MM.1S (cell line): ENCODE measurements around the gene TLR6.

ENCODE experiments used
- DNase-seq: peaks from one replicate; pipeline ENCODE4 v3.0.0-alpha.2; 2015
- H2AFZ ChIP-seq: fragments of 300-600 bp; sonication (generic); 2 replicates; pipeline ENCODE4 v1.6.0; 2016; ENCODE audit warnings: antibody characterized with exemption, low read length
- H3F3A ChIP-seq: fragments of 300-600 bp; sonication (generic); 2 replicates; pipeline ENCODE4 v1.6.1; 2016; ENCODE audit warnings: mild to moderate bottlenecking, antibody characterized with exemption, low read length, moderate library complexity, mixed read lengths; ENCODE audit not compliant: insufficient read depth
- H3K27ac ChIP-seq: fragments of 300-600 bp; sonication (generic); 2 replicates; pipeline ENCODE4 v1.5.1; 2016; ENCODE audit warnings: mild to moderate bottlenecking, low read length
- H3K27me3 ChIP-seq: fragments of 300-600 bp; sonication (generic); replicated peaks from 2 replicates; pipeline ENCODE4 v1.6.0; 2016; ENCODE audit warnings: low read length; ENCODE audit not compliant: insufficient read depth
- H3K36me3 ChIP-seq: fragments of 300-600 bp; sonication (generic); replicated peaks from 2 replicates; pipeline ENCODE4 v1.6.1; 2016; ENCODE audit warnings: mild to moderate bottlenecking, low read length, mixed read lengths; ENCODE audit not compliant: insufficient read depth
- H3K4me1 ChIP-seq: fragments of 300-600 bp; sonication (generic); 2 replicates; pipeline ENCODE4 v1.6.1; 2016; ENCODE audit warnings: low read length, mixed read lengths
- H3K4me2 ChIP-seq: fragments of 300-600 bp; sonication (generic); 2 replicates; pipeline ENCODE4 v1.6.0; 2016; ENCODE audit warnings: low read depth, low read length
- H3K4me3 ChIP-seq: fragments of 300-600 bp; sonication (generic); 2 replicates; pipeline ENCODE4 v1.5.1; 2016; ENCODE audit warnings: low read length, mixed read lengths
- H3K79me2 ChIP-seq: fragments of 300-600 bp; sonication (generic); 2 replicates; pipeline ENCODE4 v1.6.1; 2016; ENCODE audit warnings: mixed run types, low read length, mixed read lengths
- H3K9ac ChIP-seq: fragments of 300-600 bp; sonication (generic); 2 replicates; pipeline ENCODE4 v1.6.1; 2016; ENCODE audit warnings: low read length, mixed read lengths
- H3K9me2 ChIP-seq: fragments of 300-600 bp; sonication (generic); replicated peaks from 2 replicates; pipeline ENCODE4 v1.6.1; 2016; ENCODE audit warnings: mild to moderate bottlenecking, low read length, mixed read lengths; ENCODE audit not compliant: insufficient read depth
- H3K9me3 ChIP-seq: fragments of 300-600 bp; sonication (generic); replicated peaks from 2 replicates; pipeline ENCODE4 v1.6.1; 2016; ENCODE audit warnings: mild to moderate bottlenecking, low read length, mixed read lengths; ENCODE audit not compliant: insufficient read depth
- H4K20me1 ChIP-seq: fragments of 300-600 bp; sonication (generic); 2 replicates; pipeline ENCODE4 v1.6.1; 2016; ENCODE audit warnings: mild to moderate bottlenecking, low read length, moderate library complexity, mixed read lengths; ENCODE audit not compliant: insufficient read depth
- CTCF ChIP-seq: fragments of 300-600 bp; sonication (generic); IDR thresholded peaks from 2 replicates; pipeline ENCODE4 v1.5.1; 2016; ENCODE audit warnings: antibody characterized with exemption, low read length, mixed read lengths
- EZH2 ChIP-seq: fragments of 300-600 bp; sonication (generic); optimal IDR thresholded peaks from 2 replicates; pipeline ENCODE3; 2017; ENCODE audit warnings: low read depth, mild to moderate bottlenecking, antibody characterized with exemption, low read length, mixed read lengths
- EZH2phosphoT487 ChIP-seq: fragments of 300-600 bp; sonication (generic); IDR thresholded peaks from 2 replicates; pipeline ENCODE4 v1.6.1; 2018; ENCODE audit warnings: antibody characterized with exemption, low read length

TLR6 gene

GRCh38 chr4:38891051-38891983 is 34.7 kb upstream of the TLR6 start:
- H2AFZ ChIP-seq: no peak overlapping the region
- H3K9me3 ChIP-seq: no peaks in the 10 kb centered on the region
- H3K4me1 ChIP-seq: 0 out of 2 replicates have a peak, but pooled peaks cover 5% of the 10 kb centered on the region
- no peaks in the 10 kb centered on the region for H3K9me2 ChIP-seq
- TF ChIP-seq CTCF (no peak), EZH2 (no peak), EZH2phosphoT487 (no peak)
- H3K27ac ChIP-seq: no peak overlapping the region
- H3F3A ChIP-seq: no peaks in the 10 kb centered on the region
- no peaks in the 10 kb centered on the region for H3K79me2 ChIP-seq
- no peak overlapping the region for H3K4me3 ChIP-seq
- no peaks in the 10 kb centered on the region for H3K36me3 ChIP-seq
- no peaks in the 10 kb centered on the region for H4K20me1 ChIP-seq
- no peak overlapping the region for H3K9ac ChIP-seq
- no peaks in the 10 kb centered on the region for H3K27me3 ChIP-seq
- DNase-seq: no peak
- no peak overlapping the region for H3K4me2 ChIP-seq

GRCh38 chr4:38889143-38889542 is 32.5 kb upstream of the TLR6 start:
- Histone ChIP-seq H3K4me2 (peak overlapping the region; percentile 2; the same call in 1 of the 2 replicates), H3K27ac (no peak overlapping the region; the same call in 1 of the 2 replicates), H3F3A (peaks cover 3% of the 10 kb centered on the region; the same call in 1 of the 2 replicates), H3K9ac (no peak overlapping the region), H2AFZ (no peak overlapping the region), H3K27me3 (no peaks in the 10 kb centered on the region), H4K20me1 (no peaks in the 10 kb centered on the region), H3K9me2 (no peaks in the 10 kb centered on the region), H3K4me3 (no peak overlapping the region), H3K4me1 (peaks cover 12% of the 10 kb centered on the region), H3K36me3 (no peaks in the 10 kb centered on the region), H3K9me3 (no peaks in the 10 kb centered on the region), H3K79me2 (no peaks in the 10 kb centered on the region)
- TF ChIP-seq EZH2 (no peak), EZH2phosphoT487 (no peak), CTCF (no peak)
- peak; percentile 68 for DNase-seq

GRCh38 chr4:38884254-38884653 is 27.6 kb upstream of the TLR6 start:
- H2AFZ ChIP-seq: peak overlapping the region; percentile 3; the same call in 1 of the 2 replicates

More at GRCh38 chr4:38884254-38884653, 27.6 kb upstream of the TLR6 start:
- no peak overlapping the region for H3K9ac ChIP-seq
- H3K27me3 ChIP-seq: no peaks in the 10 kb centered on the region
- peaks cover 7% of the 10 kb centered on the region; the same call in 1 of the 2 replicates for H3F3A ChIP-seq
- TF ChIP-seq CTCF (no peak), EZH2phosphoT487 (no peak)
- no peaks in the 10 kb centered on the region for H3K9me3 ChIP-seq
- no peaks in the 10 kb centered on the region for H3K79me2 ChIP-seq
- H4K20me1 ChIP-seq: no peaks in the 10 kb centered on the region
- DNase-seq: peak; percentile 44
- peaks cover 13% of the 10 kb centered on the region for H3K4me1 ChIP-seq
- no peaks in the 10 kb centered on the region for H3K9me2 ChIP-seq
- peak overlapping the region; percentile 38; the same call in 1 of the 2 replicates for H3K4me2 ChIP-seq
- no peak overlapping the region for H3K4me3 ChIP-seq
- H3K27ac ChIP-seq: peak overlapping the region; percentile 19; the same call in 1 of the 2 replicates
- H3K36me3 ChIP-seq: no peaks in the 10 kb centered on the region
